HG03039 (cell line): Measurements from ENCODE around the gene XKR7.
A peak's percentile ranks its signal among the peaks of the same experiment; 100 is the strongest.

Experiments used
- ATAC-seq: cut with Tn5 transposase; IDR thresholded peaks from one replicate; pipeline ENCODE4 v1.9.1; 2021; ENCODE audit warnings: mild to moderate bottlenecking, moderate library complexity; ENCODE audit not compliant: unreplicated experiment

XKR7 gene

DNA sequence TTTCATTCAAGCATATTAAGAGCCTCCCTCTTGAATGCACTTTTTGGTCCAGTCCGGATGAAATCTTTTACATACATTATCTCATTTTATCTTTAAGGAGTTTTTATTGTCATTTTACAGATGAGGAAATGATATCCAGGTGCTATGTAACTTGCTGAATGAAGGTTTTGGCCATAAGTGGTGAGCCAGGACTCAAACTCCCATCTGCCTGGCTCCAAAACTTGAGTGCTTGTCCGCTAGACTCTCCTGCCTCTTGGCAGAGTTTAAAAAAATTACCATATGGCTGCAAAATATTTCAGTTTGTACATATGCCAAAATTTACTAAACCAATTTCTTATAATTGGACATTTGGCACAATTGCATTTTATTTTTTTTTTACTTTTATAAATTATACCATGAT lies 28.3 kb upstream of the XKR7 start:
- ATAC-seq: no peak

- ATAC-seq: no peak
Measured at GRCh38 chr20:31943052-31943471, 24.9 kb upstream of the XKR7 start.

- ATAC-seq: no peak
Measured at GRCh38 chr20:31945319-31945718, 22.6 kb upstream of the XKR7 start.

- ATAC-seq: no peak
Measured at GRCh38 chr20:31945785-31946184, 22.2 kb upstream of the XKR7 start.

- ATAC-seq: no peak
Measured at GRCh38 chr20:31948008-31948407, 19.9 kb upstream of the XKR7 start.

GRCh38 chr20:31949877-31950646 lies 17.9 kb upstream of the XKR7 start:
- ATAC-seq: no peak

- no peak for ATAC-seq
Measured at GRCh38 chr20:31951203-31951529, 16.8 kb upstream of the XKR7 start.

DNA sequence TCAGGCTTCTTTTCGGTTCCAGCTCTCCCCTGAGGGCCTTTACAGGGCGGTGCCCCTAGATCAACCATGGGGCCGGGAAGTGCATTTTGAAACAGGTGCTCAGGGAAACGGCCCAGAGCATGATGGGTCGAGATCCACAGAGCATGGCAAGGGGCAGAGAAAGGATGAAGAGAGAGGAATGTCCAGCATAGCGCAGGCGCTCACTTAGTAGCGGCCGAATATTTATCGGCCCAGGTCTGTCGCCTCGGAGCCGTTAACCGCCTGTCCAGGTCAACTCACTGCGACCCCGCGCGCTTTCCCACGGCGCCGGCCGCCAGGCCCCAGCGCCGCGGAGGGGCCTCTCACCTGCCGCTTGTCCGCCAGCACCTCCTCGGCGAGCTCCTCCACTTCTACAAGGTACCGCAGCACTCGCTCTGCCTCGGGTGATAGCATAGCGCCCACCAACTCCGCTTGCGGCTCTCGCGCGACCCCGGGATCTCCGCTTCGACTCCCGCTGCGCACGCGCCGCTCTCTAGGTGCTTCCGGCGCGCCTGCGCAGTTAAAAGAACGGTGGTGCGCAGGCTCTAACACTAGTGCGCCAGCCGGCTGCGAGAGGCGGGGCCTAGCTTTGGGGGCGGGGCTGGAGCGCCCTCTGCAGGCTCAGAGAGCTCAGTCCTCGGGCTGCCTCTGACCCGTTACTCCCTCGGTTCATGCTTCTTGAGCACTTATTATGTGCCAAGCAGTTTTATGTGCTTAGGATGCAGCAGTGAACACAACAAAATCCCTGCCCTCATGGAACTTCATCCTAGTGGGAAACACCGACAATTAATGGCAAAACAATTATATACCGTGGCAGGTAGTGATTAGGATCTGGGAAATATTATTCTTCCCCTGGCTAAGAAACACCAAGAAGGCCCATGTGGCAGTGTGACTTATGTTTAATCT lies 16.2 kb upstream of the XKR7 start, which contains the start of gene PDRG1:
Gene PDRG1, minus strand, starts transcription at position 517 of the 924 bp plus-strand sequence. Its CDS starts 85 bp downstream, at position 432.
- peak; percentile 90 for ATAC-seq

- ATAC-seq: no peak
Measured at GRCh38 chr20:31953556-31954148, 14.3 kb upstream of the XKR7 start.

- no peak for ATAC-seq
Measured at GRCh38 chr20:31954500-31954899, 13.5 kb upstream of the XKR7 start.

DNA sequence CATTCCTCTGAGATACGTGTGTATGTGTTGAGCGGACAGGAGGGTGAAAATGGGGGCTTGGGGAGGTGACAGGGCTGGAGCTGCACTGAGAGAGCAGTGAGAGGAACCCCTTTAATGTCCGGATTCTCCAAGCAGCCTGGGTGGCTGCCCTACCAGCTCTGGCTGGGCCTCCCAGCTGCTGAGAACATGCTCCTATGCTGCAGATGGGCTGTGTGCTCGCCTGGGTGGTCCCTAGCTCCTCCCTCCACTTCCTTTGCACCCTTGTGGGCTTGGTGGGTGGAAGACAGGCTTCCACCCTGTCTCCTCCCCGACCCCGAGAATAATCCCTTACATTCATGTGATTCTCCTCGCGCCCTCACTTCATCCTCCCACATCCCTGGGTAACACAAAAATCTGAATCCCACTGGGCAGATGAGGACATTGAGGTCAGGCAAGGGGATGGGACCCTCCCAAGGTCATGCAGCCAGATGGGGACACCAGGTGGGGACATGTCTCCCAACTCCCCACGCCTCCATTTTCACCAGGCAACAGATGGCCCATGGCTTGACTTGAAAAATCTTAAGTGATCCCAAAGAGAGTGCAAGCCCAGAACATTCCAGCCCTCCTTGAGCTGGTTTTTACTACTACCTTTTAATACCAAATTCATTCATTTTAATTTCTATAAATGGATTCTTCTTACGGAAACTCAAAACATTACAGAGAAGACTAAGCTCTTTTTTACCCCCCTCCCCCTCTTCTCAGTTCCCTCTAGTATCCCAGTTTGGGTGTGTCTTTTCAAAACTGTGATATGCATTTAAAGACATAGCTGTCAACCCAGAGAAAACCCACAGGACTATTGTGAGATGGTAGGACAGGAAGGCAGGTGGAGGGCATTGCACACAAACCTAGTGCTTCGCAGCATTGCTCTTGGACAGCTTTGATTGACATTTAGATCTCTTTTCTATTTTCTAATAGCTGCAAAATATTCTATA lies 11.1 kb upstream of the XKR7 start:
- ATAC-seq: no peak

DNA sequence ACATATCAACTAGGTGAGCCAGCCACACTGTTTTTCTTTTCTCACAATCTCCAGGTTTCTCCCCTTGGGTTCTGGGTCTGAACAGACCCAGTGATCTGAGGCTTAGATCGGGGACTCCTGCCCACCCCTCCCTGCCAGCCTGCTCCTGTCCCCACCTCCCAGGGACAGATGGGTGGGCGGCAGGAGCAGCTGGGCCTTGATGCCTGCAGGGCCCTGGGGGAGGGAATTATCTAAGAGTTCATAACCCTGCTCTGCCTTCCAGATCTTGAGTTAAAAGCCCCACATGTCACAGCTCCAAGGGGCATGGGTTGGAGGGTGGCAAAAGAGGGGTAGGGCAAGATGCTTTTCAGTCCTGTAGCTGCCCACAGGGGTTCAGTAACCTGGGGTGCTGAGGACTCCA lies 5.2 kb upstream of the XKR7 start:
- no peak for ATAC-seq

- no peak for ATAC-seq
Measured at GRCh38 chr20:31963889-31964288, 4.1 kb upstream of the XKR7 start.

- no peak for ATAC-seq
Measured at GRCh38 chr20:31966991-31967655, 828 bp upstream of the XKR7 start.

GRCh38 chr20:31968291-31969126 lies 558 bp downstream of the XKR7 start:
- ATAC-seq: no peak

DNA sequence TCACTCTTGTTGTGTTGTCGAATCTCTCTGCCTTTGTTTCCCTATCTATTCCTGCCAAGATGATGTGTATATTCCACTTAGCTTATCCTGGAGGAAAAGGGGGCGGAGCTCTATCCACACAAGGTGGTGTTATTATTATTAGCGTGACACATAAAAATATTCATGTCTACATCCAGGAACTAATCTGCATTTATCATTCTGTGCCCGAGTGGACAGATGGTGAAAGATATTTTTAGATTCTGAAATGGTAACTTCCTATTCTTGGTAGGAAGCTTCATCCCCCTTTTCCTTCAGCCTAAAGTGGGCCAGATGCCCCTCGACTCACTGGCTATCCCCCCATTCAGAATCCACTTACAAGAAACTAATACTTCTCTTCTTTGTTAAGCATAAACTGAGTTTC lies 2.0 kb downstream of the XKR7 start:
- ATAC-seq: no peak

DNA sequence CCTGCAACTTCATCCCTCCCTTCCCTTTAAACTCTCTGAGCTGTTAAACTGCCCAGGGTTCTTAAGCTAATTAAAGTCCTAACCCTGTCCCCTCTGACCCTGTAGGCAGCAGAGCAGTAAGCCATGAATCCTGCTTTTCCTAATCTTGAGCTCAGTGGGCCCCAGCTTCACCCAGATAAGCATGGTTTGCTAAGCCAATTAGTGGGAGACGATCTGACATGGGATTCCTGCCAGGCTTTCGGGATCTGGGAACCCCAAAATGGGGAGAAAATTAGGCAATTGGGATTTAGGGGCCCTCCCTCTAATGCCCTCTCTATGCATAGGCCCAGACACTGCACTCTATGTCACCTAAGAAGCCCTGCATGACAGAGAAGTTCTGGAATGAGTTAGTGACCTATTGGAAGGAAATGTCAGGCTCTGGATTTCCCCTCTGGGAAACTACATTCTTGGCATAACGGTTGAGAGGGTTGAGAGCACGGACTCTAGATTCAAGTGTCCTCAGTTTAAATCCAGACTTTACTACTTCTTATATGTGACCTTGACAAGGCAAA lies 4.6 kb downstream of the XKR7 start:
- ATAC-seq: no peak

DNA sequence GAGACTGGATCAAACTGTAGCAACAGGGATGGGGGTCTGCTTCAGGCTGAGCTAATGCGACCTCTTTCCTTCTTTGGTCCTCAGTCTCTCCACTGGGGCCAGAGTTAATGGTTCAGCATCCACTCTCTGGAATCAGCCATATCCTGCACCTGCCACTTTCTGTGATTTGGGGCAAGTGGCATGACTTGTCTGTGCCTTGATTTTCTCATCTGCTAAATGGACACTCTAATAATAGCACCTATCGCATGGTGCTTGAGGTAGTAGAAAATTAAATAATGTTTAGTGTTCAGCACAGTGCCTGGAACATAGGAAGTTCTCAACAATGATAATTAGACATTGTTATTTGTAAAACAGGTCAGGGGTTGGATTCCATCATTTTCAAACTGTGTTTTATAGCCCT lies 6.3 kb downstream of the XKR7 start:
- no peak for ATAC-seq
